Activated gamma-delta T cell treated with anti-CD3 and anti-CD28 coated beads, Interleukin-2, amount 50 U/mL, for 16 hours (primary cell): ENCODE data around the gene ANKRD6.

Source experiments
- DNase-seq: peaks from one replicate; pipeline ENCODE4 v3.0.0-alpha.2; 2020; ENCODE audit warnings: low read depth

The ANKRD6 gene

GRCh38 chr6:89471287-89471867 is 38.4 kb downstream of the ANKRD6 start:
- no peak for DNase-seq

DNA sequence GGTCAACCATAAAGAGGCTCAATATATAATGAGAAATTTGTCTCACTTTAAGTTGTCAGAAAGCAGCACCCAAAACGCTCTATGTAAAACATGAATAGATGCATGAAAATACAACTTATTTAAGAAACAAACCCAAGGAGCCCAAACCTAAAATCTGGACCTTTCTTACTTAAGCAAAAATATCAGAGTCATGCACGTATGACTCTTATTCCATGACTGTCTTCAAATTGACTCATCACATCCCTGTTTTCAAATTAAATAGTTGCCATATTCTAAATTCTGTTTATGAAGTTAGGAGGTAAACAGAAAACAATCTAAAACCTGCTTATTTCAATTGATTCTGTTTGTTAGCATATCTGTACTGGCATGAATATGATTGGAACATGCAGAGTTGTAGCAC is 42.1 kb downstream of the ANKRD6 start:
- DNase-seq = no peak

DNA sequence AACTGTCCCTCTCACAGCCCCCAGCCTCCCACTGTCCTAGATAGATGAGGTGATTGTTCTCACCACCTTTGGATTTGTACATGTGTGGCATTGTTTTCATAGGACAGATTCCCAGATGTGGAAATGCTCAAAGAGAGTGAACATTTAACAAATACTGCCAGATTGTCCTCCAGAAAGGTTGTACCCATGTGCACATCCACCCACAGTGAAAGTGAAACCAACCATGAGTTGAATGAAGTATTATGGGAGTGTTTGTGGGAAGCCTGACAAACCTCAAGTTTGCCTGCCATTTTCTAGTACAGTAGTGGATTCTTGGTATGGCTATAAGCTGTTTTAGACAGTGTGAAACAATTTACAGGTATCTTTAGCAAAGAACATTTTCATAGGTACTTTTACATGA is 42.7 kb downstream of the ANKRD6 start:
- DNase-seq = no peak

DNA sequence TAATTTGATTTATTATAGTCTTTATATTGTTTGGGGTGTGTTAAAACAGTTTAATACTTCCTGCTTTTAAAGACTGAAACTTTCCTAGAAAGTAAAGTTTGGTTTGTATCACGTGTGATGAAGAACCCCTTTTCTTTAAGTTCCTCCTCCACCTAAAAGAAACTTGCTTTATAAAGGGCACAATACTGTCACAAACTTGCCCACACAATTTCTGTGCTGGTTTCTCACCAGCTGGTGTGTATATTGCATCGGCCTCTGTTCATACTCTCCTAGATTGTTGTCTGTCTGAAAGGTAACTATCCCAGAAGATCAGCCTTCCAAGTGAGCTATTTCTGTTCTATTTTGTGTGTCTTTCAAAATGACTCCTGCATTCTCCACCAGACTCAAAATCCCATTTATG is 46.9 kb downstream of the ANKRD6 start:
- DNase-seq = no peak

DNA sequence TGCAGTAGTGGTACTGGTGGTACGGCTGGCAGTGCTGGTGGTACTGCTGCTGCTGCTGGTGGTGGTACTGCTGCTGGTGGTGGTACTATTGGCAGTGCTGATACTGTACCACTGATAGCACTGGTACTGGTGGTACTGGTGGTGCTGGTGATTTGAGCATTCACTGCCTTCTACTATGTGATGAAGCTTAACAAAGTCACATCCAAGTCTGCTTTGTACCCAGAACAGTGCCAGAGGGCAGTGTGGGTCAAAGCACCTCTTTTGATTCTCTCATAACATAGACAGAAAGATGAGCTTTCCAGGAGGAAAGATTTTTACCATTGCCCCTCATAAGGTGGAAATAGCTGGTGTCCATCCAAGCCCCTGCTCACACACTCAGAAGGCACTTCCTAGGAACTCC is 48.7 kb downstream of the ANKRD6 start:
- DNase-seq = no peak

GRCh38 chr6:89482126-89482525 is 49.2 kb downstream of the ANKRD6 start:
- DNase-seq = no peak

GRCh38 chr6:89483111-89483720 is 50.3 kb downstream of the ANKRD6 start:
- DNase-seq = no peak

- DNase-seq = no peak
Measured at GRCh38 chr6:89485320-89485719, 52.4 kb downstream of the ANKRD6 start.

GRCh38 chr6:89487864-89488263 is 54.9 kb downstream of the ANKRD6 start:
- no peak for DNase-seq

DNA sequence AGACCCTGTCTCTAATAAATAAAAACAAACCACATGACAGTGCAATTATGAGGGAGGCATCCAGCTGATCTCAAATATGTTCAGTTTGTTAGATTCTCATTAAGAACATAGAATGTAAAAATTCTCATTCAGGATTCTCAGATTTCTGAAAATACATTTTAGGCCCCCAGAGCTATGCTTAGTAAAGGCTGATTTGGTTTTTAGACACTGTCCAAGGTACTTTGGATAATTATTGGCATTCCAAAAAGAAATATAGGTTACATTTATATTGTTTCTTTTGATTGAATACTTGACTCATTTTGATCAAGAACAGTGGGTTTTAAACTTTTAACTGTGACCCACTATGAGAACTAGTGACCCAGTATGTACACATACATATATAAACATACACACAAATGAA is 55.5 kb downstream of the ANKRD6 start:
- no peak for DNase-seq

GRCh38 chr6:89489078-89489477 is 56.1 kb downstream of the ANKRD6 start:
- no peak for DNase-seq

DNA sequence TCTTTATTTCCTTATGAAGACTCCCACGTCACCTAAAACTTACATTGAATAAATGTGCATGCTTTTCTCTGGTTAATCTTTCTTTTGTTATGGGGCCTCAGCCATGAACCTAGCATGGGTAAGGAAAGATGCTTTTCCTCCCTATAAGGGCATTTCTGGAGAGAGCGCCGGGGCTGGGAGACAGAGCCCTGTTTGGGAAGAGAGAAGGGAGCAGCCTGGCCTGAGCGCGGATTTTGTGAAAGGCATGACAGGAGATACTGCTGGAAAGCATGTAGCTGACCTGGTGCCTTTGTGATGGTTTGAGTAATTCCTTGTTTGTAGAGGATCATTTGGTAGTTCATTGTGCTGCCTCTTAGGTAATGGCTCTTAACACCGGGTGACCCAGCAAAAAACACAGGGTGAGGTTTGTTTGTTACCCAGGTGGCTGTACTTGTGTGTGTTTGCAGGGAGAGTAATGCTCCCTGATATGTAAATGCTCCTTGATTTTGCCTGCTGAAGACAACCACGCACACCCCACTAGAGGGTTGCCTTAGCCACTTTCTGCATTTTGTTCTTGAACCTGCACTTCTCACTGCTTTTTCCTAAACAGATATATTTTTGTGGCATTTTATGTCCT is 59.2 kb downstream of the ANKRD6 start:
- no peak for DNase-seq

DNA sequence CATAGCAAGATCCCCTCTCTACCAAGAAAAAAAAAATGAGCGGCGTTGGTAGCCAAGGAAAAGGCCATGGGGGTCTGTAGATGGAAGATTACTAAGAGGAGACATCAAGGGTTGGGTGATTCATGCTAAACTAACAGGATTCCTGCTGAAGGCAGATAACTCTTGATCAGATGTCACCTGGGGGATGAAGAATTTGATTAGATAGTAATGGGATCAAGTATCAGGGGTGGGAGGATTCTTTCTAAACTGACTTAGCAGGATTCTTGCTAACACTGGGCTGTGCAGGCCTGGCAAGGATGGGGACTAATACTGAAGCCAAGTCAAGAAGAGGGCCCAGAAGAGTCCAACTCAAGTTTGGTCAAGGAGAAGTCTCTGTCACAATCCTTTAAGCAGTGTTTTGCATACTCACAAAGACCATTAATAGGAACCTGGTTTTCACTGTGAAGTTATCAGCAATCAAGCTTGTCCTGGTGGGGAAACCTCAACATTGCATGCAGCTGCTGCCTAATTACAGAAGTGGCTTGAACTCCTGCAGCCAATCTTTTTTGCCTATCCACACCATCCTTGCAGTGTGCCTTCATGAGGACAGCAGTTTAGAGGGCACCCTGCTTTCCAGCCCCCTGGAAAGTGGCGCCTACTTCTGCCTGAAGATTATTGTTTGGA is 61.3 kb downstream of the ANKRD6 start:
- no peak for DNase-seq

- no peak for DNase-seq
Measured at GRCh38 chr6:89495961-89496535, 63.1 kb downstream of the ANKRD6 start.

DNA sequence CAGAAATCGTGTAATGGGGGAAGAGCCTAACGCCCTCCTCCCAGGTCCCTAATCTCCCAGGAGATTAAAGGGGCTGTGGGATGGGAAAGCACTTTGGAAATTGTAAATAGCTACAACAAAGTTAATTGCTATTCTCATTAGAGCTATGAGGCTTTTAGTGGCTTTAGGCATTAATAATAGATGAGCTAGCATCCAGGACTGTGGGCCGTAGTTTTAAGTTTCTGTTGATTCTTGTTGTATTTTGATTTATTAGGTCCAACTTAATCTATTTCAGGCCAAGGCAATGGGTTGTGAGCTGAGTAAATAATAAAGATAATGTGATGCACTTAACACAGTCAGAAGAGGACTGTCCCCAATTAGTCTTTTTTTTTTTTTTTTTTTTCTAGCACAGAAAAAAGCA is 67.7 kb downstream of the ANKRD6 start:
- no peak for DNase-seq

GRCh38 chr6:89501222-89501621 is 68.3 kb downstream of the ANKRD6 start:
- DNase-seq = no peak

- no peak for DNase-seq
Measured at GRCh38 chr6:89501753-89502152, 68.8 kb downstream of the ANKRD6 start.

DNA sequence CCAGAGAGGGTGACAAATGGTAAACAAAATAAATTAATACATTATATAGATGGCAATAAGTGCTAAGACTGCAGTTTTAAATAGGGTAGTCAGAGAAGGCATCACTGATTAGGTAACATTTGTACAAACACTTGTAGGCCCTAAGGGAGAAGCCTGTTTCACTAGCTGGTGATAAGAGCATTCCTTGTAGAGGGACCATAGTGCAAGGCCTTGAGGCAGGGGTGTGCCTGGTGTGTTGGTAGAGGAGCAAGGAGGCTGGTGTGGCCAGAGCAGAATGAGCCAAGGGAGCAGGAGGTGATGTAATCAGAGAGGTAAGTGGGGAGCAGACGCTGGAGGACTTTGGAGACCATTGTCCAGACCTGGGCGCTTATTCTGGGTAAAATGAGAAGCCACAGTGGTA is 70.7 kb downstream of the ANKRD6 start:
- DNase-seq = no peak

GRCh38 chr6:89505847-89506246 is 72.9 kb downstream of the ANKRD6 start:
- DNase-seq = no peak

- DNase-seq = no peak
Measured at GRCh38 chr6:89506716-89507617, 74.0 kb downstream of the ANKRD6 start.

GRCh38 chr6:89508755-89509563 is 76.0 kb downstream of the ANKRD6 start:
- no peak for DNase-seq
